HepG2 (cell line): ENCODE data around the gene GLIS2. TPM values are rescaled to one million over a fixed set of nuclear protein-coding genes. Genes with fewer than 3 reads are reported as not detected.
A peak's percentile ranks its signal among the peaks of the same experiment; 100 is the strongest.

Source experiments
- ELF3 ChIP-seq: IDR thresholded peaks from 2 replicates; pipeline ENCODE4 v1.6.1; 2016; ENCODE audit warnings: missing genetic modification reagents, missing compliant biosample characterization
- HOXA5 ChIP-seq: sonication (generic); formaldehyde crosslinking; IDR thresholded peaks from 2 replicates; pipeline ENCODE4 v1.4.0; 2020; ENCODE audit warnings: missing genetic modification reagents
- MATR3 ChIP-seq: sonication (generic); formaldehyde crosslinking; IDR thresholded peaks from 2 replicates; pipeline ENCODE4 v1.4.0; 2020; ENCODE audit warnings: missing genetic modification reagents
- POLR2G ChIP-seq: fragments of 200-400 bp; formaldehyde crosslinking; IDR thresholded peaks from 2 replicates; pipeline ENCODE4 v1.6.1; 2018; ENCODE audit warnings: mild to moderate bottlenecking, low read depth, low read length, moderate library complexity
- PTBP1 ChIP-seq: fragments of 200-400 bp; formaldehyde crosslinking; IDR thresholded peaks from 2 replicates; pipeline ENCODE4 v1.6.1; 2018; ENCODE audit warnings: low read length, low read depth; ENCODE audit not compliant: poor library complexity, severe bottlenecking
- RXRA ChIP-seq: sonication (generic); formaldehyde crosslinking; IDR thresholded peaks from 2 replicates; pipeline ENCODE4 v1.5.1; 2020; ENCODE audit warnings: missing genetic modification reagents
- TBX2 ChIP-seq: sonication (generic); formaldehyde crosslinking; IDR thresholded peaks from 2 replicates; pipeline ENCODE4 v1.5.0; 2020; ENCODE audit warnings: missing genetic modification reagents, mild to moderate bottlenecking, borderline replicate concordance
- ZFP36 ChIP-seq: fragments of 150-350 bp; IDR thresholded peaks from 2 replicates; pipeline ENCODE4 v1.6.1; 2018; ENCODE audit warnings: borderline replicate concordance, low read length, low read depth; ENCODE audit not compliant: partially characterized antibody
- ZFP62 ChIP-seq: sonication (generic); formaldehyde crosslinking; IDR thresholded peaks from 2 replicates; pipeline ENCODE4 v1.4.0; 2020; ENCODE audit warnings: missing genetic modification reagents
- ZNF343 ChIP-seq: sonication (generic); formaldehyde crosslinking; IDR thresholded peaks from 2 replicates; pipeline ENCODE4 v1.4.0; 2020; ENCODE audit warnings: mild to moderate bottlenecking, missing genetic modification reagents
- ZNF850 ChIP-seq: sonication (generic); formaldehyde crosslinking; conservative IDR thresholded peaks from 2 replicates; pipeline ENCODE4 v1.9.0; 2021; ENCODE audit warnings: mild to moderate bottlenecking, missing genetic modification reagents
- ZNF891 ChIP-seq: sonication (generic); formaldehyde crosslinking; IDR thresholded peaks from 2 replicates; pipeline ENCODE4 v1.5.0; 2020; ENCODE audit warnings: mild to moderate bottlenecking, missing genetic modification reagents
- polyA plus RNA-seq, 8 experiments: library from polyadenylated mRNA; depleted of rRNA in 3 of 8; stranded (reverse) in 7 of 8; unstranded in 1 of 8; fragments of >200 nt; fragmentation: Illumina TruSeq in 4 of 8; extraction: Trizol in 4 of 8; gene quantifications; 2 replicates each; pipeline versions ENCODE4 v1.2.1 to v1.2.3, GENCODE V29; 2011 to 2016; ENCODE audit warnings: low read depth in 4 of 8, missing spikeins in 1 of 8, mixed read lengths in 1 of 8; ENCODE audit not compliant: insufficient read depth in 1 of 8
- total RNA-seq, 5 experiments: library from RNA; depleted of rRNA; stranded (reverse); fragments of >200 nt; fragmentation: Illumina TruSeq; extraction: Trizol; gene quantifications; 2 replicates each; pipeline ENCODE4 v1.2.3, GENCODE V29; 2016; ENCODE audit warnings: low read depth in 1 of 5
- TF ChIP-seq, protein P1 (sequence below): sonication (generic); formaldehyde crosslinking; IDR thresholded peaks from 2 replicates; pipeline ENCODE4 v1.5.0; 2020; ENCODE audit warnings: mild to moderate bottlenecking, missing genetic modification reagents
- TF ChIP-seq, protein P2 (sequence below): sonication (generic); formaldehyde crosslinking; IDR thresholded peaks from 2 replicates; pipeline ENCODE4 v1.5.1; 2020; ENCODE audit warnings: mild to moderate bottlenecking, missing genetic modification reagents, borderline replicate concordance
- TF ChIP-seq, protein P3 (sequence below): sonication (generic); formaldehyde crosslinking; IDR thresholded peaks from 2 replicates; pipeline ENCODE4 v1.8.1; 2022; ENCODE audit warnings: low read depth, mild to moderate bottlenecking, missing genetic modification reagents

GLIS2 gene
- total and polyA plus RNA-seq, 2 of the 13 experiments (the other 11 are each of a cell fraction or from before 2014, with no cell fraction given) = 0.28 to 0.29 TPM

DNA sequence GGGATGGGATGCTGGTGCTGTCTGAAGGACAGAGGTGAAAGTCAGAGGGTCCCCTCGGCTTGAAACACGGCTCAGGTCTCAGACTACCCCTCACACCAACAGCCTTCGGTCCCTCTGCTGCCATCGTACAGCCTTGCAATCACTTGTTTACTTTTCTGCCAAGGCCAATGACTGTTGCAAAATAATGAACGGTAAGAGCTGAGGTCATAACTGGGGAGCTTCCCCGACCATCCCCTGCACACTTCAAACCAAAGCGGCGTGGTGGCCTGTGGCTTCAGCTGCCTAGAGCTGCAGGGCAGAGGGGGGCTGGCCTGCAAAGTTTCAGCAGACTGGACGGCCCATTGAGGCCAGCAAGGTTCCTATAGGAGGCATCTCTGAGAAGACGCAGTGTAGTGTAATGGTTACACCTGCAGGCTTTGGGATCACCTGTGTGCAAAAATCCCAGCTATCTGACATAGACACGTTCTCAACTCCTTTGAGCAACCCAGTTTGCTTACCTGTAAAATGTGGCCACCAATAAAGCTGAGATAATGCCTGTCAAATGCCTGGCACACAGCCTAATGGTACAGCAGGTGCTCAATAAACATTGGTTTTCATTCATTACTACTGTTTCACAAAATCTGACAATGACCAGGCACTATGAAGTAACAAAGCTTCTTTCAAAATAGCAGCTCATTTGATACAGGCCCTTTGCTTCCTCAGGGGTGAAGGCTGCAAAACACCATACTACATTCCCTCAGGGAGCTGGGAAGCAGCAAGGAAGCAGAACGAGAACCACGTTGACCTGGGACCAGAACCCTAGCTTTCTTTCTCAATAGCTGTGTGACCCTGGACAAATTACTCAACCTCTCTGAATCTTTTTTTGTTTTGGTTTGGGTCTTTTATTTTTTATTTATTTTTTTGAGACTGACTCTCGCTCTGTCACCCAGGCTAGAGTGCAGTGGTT, 30.2 kb downstream of the GLIS2 start (continued):
- TF ChIP-seq, protein P1, sequence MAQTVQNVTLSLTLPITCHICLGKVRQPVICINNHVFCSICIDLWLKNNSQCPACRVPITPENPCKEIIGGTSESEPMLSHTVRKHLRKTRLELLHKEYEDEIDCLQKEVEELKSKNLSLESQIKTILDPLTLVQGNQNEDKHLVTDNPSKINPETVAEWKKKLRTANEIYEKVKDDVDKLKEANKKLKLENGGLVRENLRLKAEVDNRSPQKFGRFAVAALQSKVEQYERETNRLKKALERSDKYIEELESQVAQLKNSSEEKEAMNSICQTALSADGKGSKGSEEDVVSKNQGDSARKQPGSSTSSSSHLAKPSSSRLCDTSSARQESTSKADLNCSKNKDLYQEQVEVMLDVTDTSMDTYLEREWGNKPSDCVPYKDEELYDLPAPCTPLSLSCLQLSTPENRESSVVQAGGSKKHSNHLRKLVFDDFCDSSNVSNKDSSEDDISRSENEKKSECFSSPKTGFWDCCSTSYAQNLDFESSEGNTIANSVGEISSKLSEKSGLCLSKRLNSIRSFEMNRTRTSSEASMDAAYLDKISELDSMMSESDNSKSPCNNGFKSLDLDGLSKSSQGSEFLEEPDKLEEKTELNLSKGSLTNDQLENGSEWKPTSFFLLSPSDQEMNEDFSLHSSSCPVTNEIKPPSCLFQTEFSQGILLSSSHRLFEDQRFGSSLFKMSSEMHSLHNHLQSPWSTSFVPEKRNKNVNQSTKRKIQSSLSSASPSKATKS = no peak
- peak; percentile 46; the same call in 1 of the 2 replicates for TF ChIP-seq ELF3 (CRISPR knock-in tag)
- TF ChIP-seq, protein P2, sequence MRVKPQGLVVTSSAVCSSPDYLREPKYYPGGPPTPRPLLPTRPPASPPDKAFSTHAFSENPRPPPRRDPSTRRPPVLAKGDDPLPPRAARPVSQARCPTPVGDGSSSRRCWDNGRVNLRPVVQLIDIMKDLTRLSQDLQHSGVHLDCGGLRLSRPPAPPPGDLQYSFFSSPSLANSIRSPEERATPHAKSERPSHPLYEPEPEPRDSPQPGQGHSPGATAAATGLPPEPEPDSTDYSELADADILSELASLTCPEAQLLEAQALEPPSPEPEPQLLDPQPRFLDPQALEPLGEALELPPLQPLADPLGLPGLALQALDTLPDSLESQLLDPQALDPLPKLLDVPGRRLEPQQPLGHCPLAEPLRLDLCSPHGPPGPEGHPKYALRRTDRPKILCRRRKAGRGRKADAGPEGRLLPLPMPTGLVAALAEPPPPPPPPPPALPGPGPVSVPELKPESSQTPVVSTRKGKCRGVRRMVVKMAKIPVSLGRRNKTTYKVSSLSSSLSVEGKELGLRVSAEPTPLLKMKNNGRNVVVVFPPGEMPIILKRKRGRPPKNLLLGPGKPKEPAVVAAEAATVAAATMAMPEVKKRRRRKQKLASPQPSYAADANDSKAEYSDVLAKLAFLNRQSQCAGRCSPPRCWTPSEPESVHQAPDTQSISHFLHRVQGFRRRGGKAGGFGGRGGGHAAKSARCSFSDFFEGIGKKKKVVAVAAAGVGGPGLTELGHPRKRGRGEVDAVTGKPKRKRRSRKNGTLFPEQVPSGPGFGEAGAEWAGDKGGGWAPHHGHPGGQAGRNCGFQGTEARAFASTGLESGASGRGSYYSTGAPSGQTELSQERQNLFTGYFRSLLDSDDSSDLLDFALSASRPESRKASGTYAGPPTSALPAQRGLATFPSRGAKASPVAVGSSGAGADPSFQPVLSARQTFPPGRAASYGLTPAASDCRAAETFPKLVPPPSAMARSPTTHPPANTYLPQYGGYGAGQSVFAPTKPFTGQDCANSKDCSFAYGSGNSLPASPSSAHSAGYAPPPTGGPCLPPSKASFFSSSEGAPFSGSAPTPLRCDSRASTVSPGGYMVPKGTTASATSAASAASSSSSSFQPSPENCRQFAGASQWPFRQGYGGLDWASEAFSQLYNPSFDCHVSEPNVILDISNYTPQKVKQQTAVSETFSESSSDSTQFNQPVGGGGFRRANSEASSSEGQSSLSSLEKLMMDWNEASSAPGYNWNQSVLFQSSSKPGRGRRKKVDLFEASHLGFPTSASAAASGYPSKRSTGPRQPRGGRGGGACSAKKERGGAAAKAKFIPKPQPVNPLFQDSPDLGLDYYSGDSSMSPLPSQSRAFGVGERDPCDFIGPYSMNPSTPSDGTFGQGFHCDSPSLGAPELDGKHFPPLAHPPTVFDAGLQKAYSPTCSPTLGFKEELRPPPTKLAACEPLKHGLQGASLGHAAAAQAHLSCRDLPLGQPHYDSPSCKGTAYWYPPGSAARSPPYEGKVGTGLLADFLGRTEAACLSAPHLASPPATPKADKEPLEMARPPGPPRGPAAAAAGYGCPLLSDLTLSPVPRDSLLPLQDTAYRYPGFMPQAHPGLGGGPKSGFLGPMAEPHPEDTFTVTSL = peak; percentile 79
- peak; percentile 64; the same call in 1 of the 2 replicates for TF ChIP-seq RXRA (CRISPR knock-in tag)
- TF ChIP-seq POLR2G = no peak
- TF ChIP-seq ZNF850 (CRISPR knock-in tag) = no peak
- no peak; the same call in 1 of the 2 replicates for TF ChIP-seq ZNF891 (CRISPR knock-in tag)
- no peak for TF ChIP-seq ZFP36
- TF ChIP-seq, protein P3, sequence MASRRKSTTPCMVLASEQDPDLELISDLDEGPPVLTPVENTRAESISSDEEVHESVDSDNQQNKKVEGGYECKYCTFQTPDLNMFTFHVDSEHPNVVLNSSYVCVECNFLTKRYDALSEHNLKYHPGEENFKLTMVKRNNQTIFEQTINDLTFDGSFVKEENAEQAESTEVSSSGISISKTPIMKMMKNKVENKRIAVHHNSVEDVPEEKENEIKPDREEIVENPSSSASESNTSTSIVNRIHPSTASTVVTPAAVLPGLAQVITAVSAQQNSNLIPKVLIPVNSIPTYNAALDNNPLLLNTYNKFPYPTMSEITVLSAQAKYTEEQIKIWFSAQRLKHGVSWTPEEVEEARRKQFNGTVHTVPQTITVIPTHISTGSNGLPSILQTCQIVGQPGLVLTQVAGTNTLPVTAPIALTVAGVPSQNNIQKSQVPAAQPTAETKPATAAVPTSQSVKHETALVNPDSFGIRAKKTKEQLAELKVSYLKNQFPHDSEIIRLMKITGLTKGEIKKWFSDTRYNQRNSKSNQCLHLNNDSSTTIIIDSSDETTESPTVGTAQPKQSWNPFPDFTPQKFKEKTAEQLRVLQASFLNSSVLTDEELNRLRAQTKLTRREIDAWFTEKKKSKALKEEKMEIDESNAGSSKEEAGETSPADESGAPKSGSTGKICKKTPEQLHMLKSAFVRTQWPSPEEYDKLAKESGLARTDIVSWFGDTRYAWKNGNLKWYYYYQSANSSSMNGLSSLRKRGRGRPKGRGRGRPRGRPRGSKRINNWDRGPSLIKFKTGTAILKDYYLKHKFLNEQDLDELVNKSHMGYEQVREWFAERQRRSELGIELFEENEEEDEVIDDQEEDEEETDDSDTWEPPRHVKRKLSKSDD (CRISPR knock-in tag) = peak; percentile 61
- TF ChIP-seq HOXA5 (CRISPR knock-in tag) = peak; percentile 64; the same call in 1 of the 2 replicates
- no peak for TF ChIP-seq ZFP62
- peak; percentile 62; the same call in 1 of the 2 replicates for TF ChIP-seq ZNF343 (CRISPR knock-in tag)
- peak; percentile 72 for TF ChIP-seq TBX2 (CRISPR knock-in tag)
- TF ChIP-seq PTBP1 = no peak
- no peak for TF ChIP-seq MATR3 (CRISPR knock-in tag)
